Fibroblast of peridontal ligament (primary cell): ENCODE data around the gene BCAS1.

Experiments
- DNase-seq: peaks from one replicate; pipeline ENCODE4 v3.0.0-alpha.2; 2010; ENCODE audit errors: extremely low read depth

BCAS1 gene

DNA sequence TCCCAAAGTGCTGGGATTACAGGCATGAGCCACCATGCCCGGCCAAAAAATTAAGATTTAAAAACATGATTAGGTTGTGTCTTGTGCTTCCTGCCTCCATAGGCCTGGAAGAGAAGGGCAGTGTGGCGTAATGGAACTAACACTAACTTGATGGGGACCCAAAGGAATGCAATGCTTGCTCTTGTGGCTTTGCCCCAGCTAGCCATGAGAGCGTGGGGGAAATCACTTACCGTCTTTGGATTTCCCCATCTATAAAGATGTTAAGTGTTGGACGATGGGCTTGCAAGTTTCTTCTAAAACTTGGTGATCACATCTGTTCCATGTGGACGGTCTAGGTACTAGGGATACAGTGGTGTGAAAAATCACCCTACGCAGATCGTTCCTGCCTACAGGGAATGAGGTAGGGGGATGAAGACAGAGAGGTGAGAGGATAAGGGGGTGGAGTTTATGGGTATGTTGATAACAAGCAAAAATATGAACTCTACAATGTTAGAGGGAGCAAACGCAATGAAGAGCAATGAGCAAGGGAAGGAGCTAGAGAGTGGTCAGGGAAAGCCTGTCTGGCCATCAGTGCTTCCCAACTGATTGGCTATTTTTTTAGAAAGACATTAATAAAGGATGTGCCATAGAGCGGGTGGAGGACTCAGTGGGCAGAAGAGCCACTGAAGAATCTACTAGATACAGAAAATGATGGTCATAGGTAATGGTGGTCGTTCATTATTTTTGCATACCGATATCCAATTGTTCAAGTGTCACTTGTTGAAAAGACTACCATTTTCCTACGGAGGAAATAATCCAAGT lies 165.2 kb downstream of the BCAS1 start:
- DNase-seq = no peak

DNA sequence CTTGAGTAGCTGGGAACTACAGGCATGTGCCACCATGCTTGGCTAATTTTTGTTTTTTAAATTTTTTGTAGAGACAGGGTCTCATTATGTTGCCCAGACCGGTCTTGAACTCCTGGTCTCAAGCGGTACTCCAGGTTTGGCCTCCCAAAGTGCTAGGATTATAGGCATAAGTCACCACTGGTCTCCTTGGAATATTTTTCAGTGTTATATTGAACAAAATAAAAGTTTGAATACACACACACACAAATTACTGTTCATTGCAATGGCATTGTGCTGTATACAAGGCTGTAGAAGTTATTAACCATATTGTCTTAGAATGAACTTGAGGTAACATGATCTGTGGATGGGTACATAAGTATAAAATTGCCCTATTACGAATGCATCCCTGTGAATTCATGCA lies 166.1 kb downstream of the BCAS1 start:
- no peak for DNase-seq

DNA sequence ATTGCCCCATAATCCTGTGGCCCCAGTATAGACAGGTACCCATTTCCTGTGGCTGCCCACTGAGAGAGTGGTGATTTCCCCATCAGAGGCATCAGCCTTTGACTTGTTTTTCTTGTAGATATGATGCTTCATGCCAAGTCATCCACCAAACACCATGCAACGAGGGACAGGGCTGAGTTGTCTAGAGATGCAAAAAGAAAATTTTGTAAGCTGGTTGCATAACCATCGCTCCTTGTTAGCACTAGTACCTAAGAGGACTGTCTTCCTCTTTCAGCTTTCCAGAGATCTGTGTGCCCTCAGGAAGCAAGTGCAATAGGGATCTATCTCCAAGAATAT lies 166.8 kb downstream of the BCAS1 start:
- no peak for DNase-seq

DNA sequence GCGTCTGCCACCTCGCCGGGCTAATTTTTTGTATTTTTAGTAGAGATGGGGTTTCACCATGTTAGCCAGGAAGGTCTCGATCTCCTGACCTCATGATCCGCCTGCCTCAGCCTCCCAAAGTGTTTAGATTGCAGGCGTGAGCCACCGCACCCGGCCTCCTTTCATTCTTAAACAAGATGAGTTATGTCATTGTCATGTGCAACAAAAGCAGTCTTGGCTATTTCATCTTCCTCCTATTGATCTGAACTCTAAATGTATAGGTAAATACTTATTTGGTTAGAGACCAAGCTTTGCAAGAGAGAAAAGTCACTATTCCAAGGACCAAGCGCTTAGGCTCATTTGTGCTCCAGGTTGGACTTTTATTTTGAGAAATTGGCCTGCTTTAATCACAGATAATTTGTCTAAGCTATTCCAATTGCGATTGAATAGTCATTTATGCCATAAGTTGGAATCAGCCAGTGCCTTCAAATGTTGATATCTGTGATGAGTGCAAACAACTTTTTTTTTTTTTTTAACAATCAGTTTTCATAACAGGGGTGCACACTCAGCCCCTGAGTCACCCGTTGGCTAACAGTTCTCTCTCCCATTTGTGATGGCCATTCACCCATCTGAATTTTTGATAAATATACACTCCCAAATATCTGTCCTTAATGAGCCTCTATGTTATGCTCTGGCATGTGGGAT lies 167.3 kb downstream of the BCAS1 start:
- DNase-seq = no peak

DNA sequence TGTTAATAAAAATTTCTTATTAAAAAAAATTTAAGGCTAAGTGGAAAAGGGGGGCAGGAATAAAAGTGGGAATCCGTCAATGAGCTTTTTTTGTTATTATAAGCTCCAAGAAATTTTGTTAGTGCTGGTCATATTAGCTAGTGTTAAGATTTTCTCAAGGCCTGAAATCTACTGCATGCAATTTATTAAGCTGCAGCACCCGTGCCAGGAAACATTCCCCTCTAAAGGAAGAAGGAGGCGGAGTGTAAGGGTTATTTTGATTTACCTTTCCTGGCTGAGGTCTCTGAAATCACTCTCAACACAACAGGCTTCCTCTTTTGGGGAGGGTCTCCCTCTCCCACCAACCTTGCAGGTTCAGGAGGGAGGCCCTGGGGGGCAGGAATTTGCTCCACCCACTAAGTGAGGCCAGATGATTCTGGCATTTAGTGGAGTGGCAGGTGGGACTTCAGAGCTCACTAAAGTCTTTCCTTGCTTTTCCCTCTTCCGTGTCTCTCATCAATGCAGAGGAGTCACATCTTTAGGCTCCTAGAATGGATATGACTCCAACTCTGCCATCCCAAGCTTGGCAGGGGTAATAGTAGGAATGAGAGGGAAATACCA lies 168.8 kb downstream of the BCAS1 start:
- no peak for DNase-seq

DNA sequence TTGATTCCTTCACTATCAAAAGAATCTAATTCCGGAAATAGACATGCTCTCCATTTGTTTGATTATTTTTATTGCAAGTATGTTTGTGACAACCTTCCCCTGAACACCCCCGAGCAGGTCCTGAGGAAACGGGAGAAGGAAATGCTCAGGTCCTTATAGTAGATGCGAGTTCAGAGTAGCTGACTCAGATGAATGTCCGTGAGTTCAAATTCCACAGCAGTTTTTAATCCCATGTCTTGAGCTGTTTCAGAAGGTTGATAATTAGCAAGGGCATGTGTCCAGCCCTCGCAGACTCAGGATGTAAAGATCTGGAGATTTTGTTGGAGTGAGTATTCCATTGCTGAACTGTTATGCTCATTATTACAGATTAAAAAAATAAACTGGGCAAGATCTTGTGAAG lies 169.3 kb downstream of the BCAS1 start:
- DNase-seq = peak; percentile 84

DNA sequence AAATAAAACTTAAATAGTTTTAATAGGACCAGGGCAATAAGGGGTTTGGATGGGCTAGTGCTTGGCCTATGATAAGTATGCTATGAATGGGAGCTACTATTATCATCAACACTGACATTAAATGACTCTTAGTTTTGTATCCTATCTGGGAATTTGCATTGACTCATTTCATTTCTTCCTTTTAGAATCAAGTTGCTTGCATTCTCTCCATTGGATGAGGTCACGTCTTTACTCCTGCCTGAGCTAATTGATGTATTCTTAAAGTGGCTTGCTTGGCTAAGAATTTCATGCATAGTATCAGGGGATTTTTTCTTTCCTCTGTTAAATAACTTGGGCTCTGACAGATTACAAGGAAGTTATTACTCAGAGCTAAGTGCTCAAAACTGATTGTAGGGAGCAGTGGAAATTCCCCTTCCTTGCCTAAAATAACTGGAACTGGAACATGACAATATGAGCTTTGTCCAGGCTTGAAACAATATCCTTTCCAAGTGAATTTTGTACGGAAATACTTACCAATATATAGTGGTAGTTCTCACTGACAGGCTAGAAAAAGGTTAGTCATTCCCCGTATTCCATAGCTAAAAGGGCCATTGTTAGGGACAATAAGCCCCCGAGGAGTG lies 169.9 kb downstream of the BCAS1 start:
- DNase-seq = peak; percentile 83

DNA sequence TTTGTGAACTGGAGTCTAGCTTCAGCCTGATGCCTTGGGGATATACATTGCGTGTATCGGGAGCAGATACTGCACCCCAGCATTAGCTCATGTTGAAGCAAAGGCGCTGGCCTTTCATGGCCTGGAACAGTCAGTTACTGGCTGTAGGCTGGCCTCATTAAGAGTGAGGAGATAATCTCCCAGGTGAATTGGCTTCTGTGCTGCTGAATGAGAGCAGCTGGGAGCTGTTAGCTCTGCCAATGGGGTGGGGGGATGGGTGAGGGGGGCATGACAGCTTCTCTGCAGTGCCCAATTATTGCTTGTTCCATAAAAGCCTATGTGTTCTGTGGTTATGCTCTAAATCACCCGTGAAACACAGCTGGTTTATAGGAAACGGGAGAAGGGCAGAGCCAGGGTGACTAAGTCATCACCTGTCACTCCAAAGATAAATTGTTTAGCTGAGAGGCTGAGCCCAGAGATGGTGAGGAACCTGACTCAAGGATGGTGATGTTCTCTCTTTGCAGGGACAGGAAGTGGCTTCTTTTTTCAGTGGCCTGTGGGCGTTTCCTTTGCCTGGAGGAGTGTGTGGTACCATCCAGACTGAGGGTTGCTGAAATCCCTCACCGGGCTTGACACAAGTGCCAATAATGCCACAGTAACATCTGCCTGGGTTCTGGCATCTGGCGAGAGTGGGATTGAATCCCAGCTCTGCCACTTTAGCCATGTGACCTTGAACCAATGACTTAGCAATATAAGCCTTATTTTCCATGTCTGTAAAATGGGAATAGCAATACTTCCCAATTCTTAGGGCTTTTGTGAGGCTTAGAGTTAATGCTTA lies 170.8 kb downstream of the BCAS1 start:
- peak; percentile 75 for DNase-seq

DNA sequence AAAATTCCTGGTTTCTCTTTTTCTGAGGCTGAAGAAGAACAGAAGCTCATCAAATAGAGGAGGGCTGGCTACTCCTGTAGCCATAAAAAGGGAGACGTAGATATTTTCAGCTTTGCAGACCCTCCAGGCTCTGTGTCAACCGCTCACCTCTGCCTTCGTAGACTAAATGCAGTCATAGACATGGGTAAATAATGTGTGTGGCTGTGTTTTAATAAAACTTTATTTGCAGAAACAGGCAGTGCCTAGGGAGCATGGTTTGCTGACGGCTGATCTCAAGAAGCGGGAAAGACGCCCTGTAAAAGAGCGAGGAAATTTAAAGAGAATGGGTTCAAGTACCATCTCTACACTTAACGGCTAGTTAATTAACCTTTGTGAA lies 171.8 kb downstream of the BCAS1 start:
- DNase-seq = no peak

DNA sequence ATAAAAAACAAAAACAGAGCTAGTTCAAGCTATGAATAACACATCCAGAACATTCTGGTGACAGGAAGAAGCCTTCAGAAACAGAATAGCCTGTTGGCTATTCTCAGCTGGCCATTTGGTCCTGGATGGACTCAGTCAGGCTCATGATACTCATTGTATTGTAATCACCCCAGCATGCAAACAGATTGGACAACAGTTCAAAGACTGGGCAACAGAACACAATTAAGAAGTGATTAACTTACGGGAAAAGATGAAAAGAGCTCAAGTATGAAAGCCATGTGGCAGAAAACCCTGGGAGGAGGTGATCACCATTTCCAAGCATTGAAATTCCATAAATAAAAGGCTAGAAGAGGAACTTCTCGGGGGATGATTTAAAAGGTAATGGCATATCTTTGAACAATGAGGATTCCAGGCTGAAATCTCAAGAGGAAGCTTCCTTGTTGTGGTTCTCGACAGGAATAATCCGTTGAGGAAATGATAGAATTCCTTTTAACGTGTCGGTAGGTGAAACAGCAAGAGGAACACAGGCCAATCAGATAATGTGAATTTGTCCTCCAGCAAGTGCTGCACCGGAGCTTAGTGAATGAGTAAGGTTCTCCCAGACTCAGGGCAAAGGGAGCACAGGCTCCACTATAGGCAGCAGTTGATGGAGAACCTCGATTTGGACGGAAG lies 172.4 kb downstream of the BCAS1 start:
- DNase-seq = no peak

DNA sequence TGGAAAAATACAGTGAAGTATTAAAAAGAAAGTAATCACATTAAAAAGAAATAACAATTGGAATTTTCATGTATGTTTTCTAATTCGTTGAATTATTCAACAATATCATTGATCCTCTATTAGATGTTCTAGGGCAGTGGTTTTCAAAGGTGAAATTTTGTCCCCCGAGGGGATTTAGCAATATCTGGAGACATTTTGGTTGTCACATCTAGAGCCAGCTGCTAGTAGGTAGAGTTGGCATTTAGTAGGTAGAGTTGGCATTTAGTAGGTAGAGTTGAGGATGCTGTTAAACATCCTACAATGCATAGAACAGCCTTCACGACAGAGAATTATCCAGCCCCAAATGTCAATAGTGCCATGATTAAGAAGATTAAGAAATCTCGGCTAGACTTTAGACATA lies 173.7 kb downstream of the BCAS1 start:
- no peak for DNase-seq

DNA sequence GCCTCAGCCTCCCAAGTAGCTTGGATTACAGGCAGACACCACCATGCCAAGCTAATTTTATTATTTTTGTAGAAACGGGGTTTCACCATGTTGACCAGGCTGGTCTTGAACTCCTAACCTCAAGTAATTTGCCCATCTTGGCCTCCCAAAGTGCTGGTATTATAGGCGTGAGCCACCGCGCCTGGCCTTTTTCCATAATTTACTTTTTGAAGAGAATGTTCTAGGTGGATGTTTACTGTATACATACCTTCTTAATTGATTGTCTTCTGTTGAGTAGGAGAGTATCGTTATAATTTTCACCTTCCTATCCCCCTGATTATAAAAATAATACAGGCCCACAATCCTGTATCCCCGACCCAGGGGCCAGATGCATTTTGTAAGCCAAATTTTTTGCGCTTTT lies 174.4 kb downstream of the BCAS1 start:
- DNase-seq = no peak

DNA sequence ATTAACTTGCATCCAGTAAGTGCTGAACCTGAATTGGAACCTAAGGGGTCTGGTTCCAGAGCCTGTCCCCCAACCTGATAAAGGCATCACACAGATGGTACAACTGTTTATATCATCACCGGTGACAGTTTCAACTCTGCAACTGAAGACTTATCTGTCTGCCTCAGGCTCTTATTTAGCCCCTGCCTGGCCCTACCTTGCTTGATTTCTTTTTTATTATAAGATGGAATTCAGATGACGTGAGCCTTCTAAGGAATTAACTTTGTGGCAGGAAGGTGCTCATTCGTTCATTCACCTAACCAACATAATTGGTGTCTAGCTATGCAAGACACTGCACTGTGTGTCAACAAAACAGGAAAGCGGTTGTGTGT lies 175.0 kb downstream of the BCAS1 start:
- DNase-seq = no peak

DNA sequence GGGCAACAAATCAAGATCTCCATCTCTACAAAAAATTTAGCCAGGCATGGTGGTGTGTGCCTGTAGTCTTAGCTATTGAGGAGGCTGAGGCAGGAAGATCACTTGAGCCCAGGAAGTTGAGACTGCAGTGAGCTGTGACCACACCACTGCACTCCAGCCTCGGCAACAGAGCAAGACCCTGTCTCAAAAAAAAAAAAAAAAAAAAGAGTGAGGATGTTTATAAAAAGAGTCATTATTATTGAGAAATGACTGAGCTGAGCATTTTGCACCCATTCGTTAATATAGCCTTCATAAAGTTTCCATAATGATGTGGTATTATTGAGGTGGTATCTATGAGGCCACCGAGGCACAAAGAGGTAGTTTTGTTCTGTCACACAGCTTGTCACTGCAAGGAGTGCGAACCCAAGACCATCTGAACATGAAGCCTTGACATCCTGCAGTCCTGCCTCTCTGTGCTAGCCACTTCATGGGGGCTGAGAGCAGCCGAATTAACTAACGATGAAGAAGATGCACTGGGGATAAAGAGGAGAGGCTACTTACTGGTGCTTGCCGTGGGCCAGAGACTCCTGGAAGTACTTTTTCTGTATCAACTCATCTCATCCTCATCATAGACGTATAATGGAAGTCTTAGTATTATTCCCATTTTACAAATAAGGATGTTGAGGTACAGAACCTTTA lies 175.5 kb downstream of the BCAS1 start:
- DNase-seq = no peak
